NB4 (cell line): Measurements from ENCODE around the gene TMEM86A.

ENCODE experiments used
- MYC ChIP-seq: IDR thresholded peaks from 2 replicates; pipeline ENCODE4 v1.6.1; 2011; ENCODE audit warnings: low read depth, low read length
- POLR2A ChIP-seq: IDR thresholded peaks from 2 replicates; pipeline ENCODE4 v1.6.1; 2011; ENCODE audit warnings: mild to moderate bottlenecking; ENCODE audit not compliant: insufficient read length; ENCODE audit errors: extremely low read depth
- TF ChIP-seq, protein P1 (sequence below): IDR thresholded peaks from one replicate; pipeline ENCODE4 v1.5.1; 2012; ENCODE audit warnings: low read depth, low read length

DNA sequence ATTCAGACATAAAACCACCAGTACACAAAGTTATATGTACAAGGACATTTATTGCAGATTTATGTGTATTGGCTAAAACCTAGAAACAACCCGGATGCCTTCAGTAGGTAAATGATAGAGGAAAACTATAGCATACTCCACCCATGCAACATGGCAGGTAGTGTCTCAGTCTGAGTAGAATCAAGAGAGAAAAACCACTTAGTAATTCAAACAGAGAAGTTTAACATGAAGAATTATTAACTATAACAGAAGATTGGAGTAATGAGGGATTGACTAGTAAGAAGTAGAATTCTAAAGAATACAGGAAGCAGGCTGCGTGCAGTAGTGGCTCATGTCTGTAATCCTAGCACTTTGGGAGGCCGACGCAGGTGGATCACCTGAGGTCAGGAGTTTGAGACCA, 48.2 kb upstream of the TMEM86A start:
- no peak for TF ChIP-seq POLR2A
- TF ChIP-seq, protein P1, sequence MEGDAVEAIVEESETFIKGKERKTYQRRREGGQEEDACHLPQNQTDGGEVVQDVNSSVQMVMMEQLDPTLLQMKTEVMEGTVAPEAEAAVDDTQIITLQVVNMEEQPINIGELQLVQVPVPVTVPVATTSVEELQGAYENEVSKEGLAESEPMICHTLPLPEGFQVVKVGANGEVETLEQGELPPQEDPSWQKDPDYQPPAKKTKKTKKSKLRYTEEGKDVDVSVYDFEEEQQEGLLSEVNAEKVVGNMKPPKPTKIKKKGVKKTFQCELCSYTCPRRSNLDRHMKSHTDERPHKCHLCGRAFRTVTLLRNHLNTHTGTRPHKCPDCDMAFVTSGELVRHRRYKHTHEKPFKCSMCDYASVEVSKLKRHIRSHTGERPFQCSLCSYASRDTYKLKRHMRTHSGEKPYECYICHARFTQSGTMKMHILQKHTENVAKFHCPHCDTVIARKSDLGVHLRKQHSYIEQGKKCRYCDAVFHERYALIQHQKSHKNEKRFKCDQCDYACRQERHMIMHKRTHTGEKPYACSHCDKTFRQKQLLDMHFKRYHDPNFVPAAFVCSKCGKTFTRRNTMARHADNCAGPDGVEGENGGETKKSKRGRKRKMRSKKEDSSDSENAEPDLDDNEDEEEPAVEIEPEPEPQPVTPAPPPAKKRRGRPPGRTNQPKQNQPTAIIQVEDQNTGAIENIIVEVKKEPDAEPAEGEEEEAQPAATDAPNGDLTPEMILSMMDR: no peak
- no peak for TF ChIP-seq MYC
